Right lobe of liver (tissue), 6 donors: ENCODE results near the gene RPL18. TPM values are rescaled to one million over a fixed set of nuclear protein-coding genes. Genes with fewer than 3 reads are reported as not detected.
"Not testable (repeated sequence)": the region's sequence is repeated elsewhere in the genome, so short reads cannot be mapped to it uniquely, and the experiment has no call there.

Experiments
- ATAC-seq, 4 donors: fragments of 200-7000 bp; cut with Tn5 transposase; one replicate each; pipeline ENCODE4 v1.9.1; 2020; ENCODE audit warnings: mild to moderate bottlenecking in 4 of 4, moderate library complexity in 4 of 4
- DNase-seq, 3 donors: peaks; one replicate each; pipeline ENCODE4 v3.0.0-alpha.2; 2020
- H3K27ac ChIP-seq, 3 donors: fragments of 200-600 bp; one replicate each; pipeline ENCODE4 v1.8.0; 2022
- H3K27me3 ChIP-seq, 2 donors: fragments of 200-600 bp; one replicate each; pipeline ENCODE4 v1.8.0; 2022
- H3K36me3 ChIP-seq, 4 donors: fragments of 200-600 bp; sonication (generic) in 1 of 4; one replicate each; pipeline versions ENCODE4 v1.5.1 to v1.8.0; 2017 to 2022; ENCODE audit warnings: control low read depth in 1 of 4
- H3K4me1 ChIP-seq, 4 donors: fragments of 200-600 bp; sonication (generic) in 1 of 4; one replicate each; pipeline versions ENCODE4 v1.5.1 to v1.8.0; 2017 to 2022; ENCODE audit warnings: control low read depth in 1 of 4
- H3K4me3 ChIP-seq, 3 donors: fragments of 200-600 bp; one replicate each; pipeline ENCODE4 v1.8.0; 2022
- H3K9me3 ChIP-seq, 4 donors: fragments of 200-600 bp; sonication (generic) in 1 of 4; one replicate each; pipeline versions ENCODE4 v1.5.1 to v1.8.0; 2017 to 2022; ENCODE audit warnings: control low read depth in 1 of 4
- POLR2A ChIP-seq: fragments of 450-650 bp; IDR thresholded peaks from one replicate; pipeline ENCODE4 v1.6.1; 2017; ENCODE audit warnings: antibody characterized with exemption, mild to moderate bottlenecking
- WGBS: methylation state at CpG from one replicate; pipeline ENCODE4 v1.1.6; 2018; ENCODE audit warnings: low coverage, low lambda C conversion rate; ENCODE audit not compliant: insufficient coverage; ENCODE audit errors: missing lambda C conversion rate; 5-methylcytosine and 5-hydroxymethylcytosine counted together
- intact Hi-C, 2 donors: fragments of 100-400 bp; cut with DNase I; formaldehyde crosslinking; loops; one replicate each; pipeline versions ENCODE4 v1.11.2 to v1.14.1; 2022
- total RNA-seq, 6 experiments: library from RNA; depleted of rRNA in 2 of 6; stranded (reverse); fragments of >200 nt in 2 of 6; fragmentation: NEBNext Ultra II Directional in 3 of 6; extraction: Animal tissue kit (Norgen Biotek cat#: 25700) in 3 of 6; gene quantifications; one replicate each; pipeline versions ENCODE4 v1.1.0 to v1.2.4, GENCODE V29; 2016 to 2023
- TF ChIP-seq, protein P1 (sequence below), 4 donors: fragments of 200-600 bp in 3 of 4; fragments of 450-650 bp in 1 of 4; IDR thresholded peaks; one replicate each; pipeline versions ENCODE4 v1.5.1 to v1.8.0; 2016 to 2022; ENCODE audit warnings: antibody characterized with exemption in 4 of 4, mild to moderate bottlenecking in 2 of 4
- donor health status: DM: no; HTN: yes; CAD: no.
- donor health status: DM: no; HTN: no; CAD: no.
- donor health status: DM: no; HTN: no; CAD: no.
- donor health status: DM: no; HTN: yes; CAD: no.
- donor health status: DM: no; HTN: yes; CAD: no.

Gene RPL18
- total RNA-seq, 6 experiments from 2014 or later: 355 to 867 (median 385) TPM

DNA sequence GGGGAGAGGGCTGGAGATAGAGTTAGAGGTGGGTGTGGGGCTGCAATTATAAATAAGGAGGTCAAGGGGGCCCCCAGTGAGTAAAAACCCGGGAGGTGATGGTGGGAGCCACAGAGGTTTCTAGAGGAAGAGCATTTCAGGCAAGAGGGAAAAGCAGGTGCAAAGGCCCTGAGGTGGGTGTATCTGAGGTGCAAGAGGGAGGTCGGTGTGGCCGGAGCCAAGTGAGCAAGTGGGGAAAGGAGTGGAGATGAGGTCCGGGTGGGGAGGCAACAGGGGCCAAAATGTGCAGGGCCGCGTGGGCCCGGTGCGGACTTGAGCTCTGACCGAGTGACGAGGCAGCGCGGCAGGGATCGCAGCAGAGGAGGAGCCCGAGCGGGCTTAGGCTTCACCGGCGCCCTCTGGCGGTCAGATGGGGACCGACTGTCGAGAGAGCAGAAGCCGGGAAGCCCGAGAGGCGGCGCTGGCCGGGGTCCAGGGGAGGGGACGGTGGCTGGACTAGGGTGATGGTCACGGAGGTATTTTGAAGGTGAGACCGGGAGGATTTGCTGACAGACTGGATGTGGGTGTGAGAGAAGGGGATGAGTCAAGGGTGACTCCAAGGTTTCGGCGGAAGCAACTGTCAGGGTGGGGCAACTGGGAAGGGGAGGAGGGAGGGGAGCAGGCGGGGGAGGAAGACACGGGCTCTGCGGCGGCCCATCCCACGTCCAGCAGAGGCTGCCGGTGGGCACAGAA is 30.1 kb downstream of the RPL18 start:
- 2% methylated on average over 27 of the region's 36 CpGs for WGBS
- DNase-seq: peak; percentile 89 to 92 (median 90)
- H3K27ac ChIP-seq: no peak overlapping the region

DNA sequence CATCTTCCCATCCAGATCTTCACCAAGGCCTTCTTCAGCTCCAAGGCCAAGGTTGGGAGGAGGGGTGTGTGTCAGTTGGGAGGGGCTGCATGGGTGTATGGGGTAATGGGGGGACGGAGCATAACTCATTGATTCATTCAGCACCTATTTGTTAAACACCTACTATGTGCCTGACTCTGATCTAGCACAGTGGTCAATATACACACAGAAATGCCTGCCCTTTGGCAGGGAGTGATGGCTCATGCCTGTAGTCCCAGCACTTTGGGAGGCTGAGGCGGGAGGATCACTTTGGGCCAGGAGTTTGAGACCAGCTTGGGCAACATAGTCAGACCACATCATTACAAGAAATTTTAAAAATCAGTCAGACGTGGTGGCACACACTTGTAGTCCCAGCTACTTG is 31.6 kb downstream of the RPL18 start:
- WGBS: 100% methylated on average over 2 of the region's 3 CpGs
- intact Hi-C loops: no loop called here

More for the DNA sequence above, 30.1 kb downstream of the RPL18 start:
- TF ChIP-seq, protein P1, sequence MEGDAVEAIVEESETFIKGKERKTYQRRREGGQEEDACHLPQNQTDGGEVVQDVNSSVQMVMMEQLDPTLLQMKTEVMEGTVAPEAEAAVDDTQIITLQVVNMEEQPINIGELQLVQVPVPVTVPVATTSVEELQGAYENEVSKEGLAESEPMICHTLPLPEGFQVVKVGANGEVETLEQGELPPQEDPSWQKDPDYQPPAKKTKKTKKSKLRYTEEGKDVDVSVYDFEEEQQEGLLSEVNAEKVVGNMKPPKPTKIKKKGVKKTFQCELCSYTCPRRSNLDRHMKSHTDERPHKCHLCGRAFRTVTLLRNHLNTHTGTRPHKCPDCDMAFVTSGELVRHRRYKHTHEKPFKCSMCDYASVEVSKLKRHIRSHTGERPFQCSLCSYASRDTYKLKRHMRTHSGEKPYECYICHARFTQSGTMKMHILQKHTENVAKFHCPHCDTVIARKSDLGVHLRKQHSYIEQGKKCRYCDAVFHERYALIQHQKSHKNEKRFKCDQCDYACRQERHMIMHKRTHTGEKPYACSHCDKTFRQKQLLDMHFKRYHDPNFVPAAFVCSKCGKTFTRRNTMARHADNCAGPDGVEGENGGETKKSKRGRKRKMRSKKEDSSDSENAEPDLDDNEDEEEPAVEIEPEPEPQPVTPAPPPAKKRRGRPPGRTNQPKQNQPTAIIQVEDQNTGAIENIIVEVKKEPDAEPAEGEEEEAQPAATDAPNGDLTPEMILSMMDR (IDR thresholded peaks at IDR 0.05): peak; percentile 86 to 94 (median 92)
- TF ChIP-seq POLR2A: no peak
- no peaks in the 10 kb centered on the region for H3K36me3 ChIP-seq
- peak overlapping the region in 1 of 3 donors; percentile 29 for H3K4me3 ChIP-seq
- peak; percentile 78 to 84 (median 82) for ATAC-seq
- intact Hi-C loops: no loop called here
- H3K4me1 ChIP-seq: peaks cover 0 to 3% (median 0%) of the 10 kb centered on the region in 4 donors
- H3K27me3 ChIP-seq: no peaks in the 10 kb centered on the region
- no peaks in the 10 kb centered on the region for H3K9me3 ChIP-seq

DNA sequence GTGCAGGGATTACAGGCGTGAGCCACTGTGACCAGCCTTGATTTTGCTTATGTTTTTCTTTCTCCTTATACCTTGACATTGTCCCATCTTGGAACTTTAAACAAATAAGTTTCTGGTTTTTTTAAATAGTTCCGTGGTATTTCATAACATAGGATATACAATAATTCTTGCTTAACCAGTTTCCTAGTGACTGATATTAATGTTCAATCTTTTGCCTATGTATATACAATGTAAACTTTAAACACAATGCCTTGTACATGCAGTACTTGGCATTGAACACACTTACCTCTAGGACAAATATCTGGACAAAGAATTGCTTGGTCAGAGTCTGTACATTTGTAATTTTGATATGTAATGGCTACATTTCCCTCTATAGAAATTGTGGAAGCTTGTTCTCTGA is 36.8 kb downstream of the RPL18 start:
- ATAC-seq: no peak
- TF ChIP-seq, protein P1 (IDR thresholded peaks at IDR 0.05): no peak
- no peak for TF ChIP-seq POLR2A
- Histone ChIP-seq H3K4me1 (peaks cover 0 to 5% (median 0%) of the 10 kb centered on the region in 4 donors), H3K27me3 (no peaks in the 10 kb centered on the region), H3K36me3 (no peaks in the 10 kb centered on the region), H3K9me3 (no peaks in the 10 kb centered on the region), H3K4me3 (no peak overlapping the region), H3K27ac (no peak overlapping the region)
- intact Hi-C loops: no loop called here
- 42% methylated on average over 2 of the region's 2 CpGs for WGBS
- no peak for DNase-seq

More for the DNA sequence above, 31.6 kb downstream of the RPL18 start:
- Histone ChIP-seq H3K27me3 (no peaks in the 10 kb centered on the region), H3K4me3 (no peak overlapping the region), H3K27ac (no peak overlapping the region), H3K36me3 (no peaks in the 10 kb centered on the region), H3K9me3 (no peaks in the 10 kb centered on the region), H3K4me1 (peaks cover 0 to 5% (median 0%) of the 10 kb centered on the region in 4 donors)
- TF ChIP-seq, protein P1 (IDR thresholded peaks at IDR 0.05): no peak
- TF ChIP-seq POLR2A: no peak
- ATAC-seq (no peak), DNase-seq (no peak)

DNA sequence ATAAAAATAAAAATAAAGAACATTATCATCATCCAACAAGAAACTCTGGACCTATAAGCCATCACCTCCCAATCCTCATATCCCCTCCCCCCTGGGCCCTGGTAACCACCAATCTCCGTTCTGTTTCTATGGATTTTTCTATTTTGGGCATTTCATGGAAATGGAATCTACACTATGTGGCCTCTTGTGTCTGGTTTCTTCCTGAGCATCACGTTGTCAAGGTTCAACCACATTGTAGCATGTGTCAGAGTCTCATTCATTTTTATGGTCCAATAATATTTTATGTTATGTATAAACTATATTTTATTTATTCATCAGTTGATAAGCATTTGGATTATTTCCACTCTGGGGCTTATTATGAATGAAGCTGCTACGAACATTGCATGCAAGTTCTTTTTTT is 40.1 kb downstream of the RPL18 start:
- intact Hi-C loops: loop anchor here in 1 of 2 donors (10.0 kb wide), 1 partner anchor 84 kb away; no protein-coding TSS in a partner anchor
- Histone ChIP-seq H3K36me3 (no peaks in the 10 kb centered on the region), H3K27me3 (no peaks in the 10 kb centered on the region), H3K4me1 (peaks cover 0 to 3% (median 0%) of the 10 kb centered on the region in 4 donors), H3K9me3 (no peaks in the 10 kb centered on the region), H3K4me3 (no peak overlapping the region), H3K27ac (no peak overlapping the region)
- no peak for DNase-seq
- 26% methylated on average over 3 of the region's 3 CpGs for WGBS
- ATAC-seq: no peak
- TF ChIP-seq POLR2A: no peak
- TF ChIP-seq, protein P1 (IDR thresholded peaks at IDR 0.05): no peak

DNA sequence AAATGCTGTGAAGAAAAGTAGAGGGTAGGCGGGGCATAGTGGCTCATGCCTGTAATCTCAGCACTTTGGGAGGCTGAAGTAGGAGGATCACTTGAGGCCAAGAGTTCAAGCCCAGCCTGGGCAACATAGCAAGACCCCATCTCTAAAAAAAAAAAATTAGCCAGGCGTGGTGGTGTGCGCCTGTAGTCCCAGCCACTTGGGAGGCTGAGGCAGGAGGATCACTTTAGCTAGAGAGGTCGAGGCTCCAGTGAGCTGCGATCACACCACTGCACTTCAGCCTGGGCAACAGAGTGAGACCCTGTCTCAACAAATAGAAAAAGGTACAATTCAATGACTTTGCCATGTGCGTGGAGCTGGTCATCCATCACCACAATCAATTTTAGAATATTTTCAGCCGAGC is 41.1 kb downstream of the RPL18 start:
- ATAC-seq, DNase-seq: not testable (repeated sequence)
- 62% methylated on average over 3 of the region's 7 CpGs for WGBS

More for the DNA sequence above, 41.1 kb downstream of the RPL18 start:
- not testable (repeated sequence) for H3K36me3 ChIP-seq, H3K27me3 ChIP-seq, H3K27ac ChIP-seq, H3K9me3 ChIP-seq, H3K4me1 ChIP-seq, H3K4me3 ChIP-seq
- intact Hi-C loops: loop anchor here in 1 of 2 donors (10.0 kb wide), 1 partner anchor 83 kb away; no protein-coding TSS in a partner anchor
